Trophoblast cell (in vitro differentiated cells and primary cell): ENCODE measurements around the gene FHL2.
A peak's percentile ranks its signal among the peaks of the same experiment; 100 is the strongest.

Source experiments
- DNase-seq, 2 donors: peaks; one replicate each; pipeline ENCODE4 v3.0.0-alpha.2; 2016
- H2AFZ ChIP-seq: 2 replicates; pipeline ENCODE4 v1.6.1; 2013; ENCODE audit warnings: low read length, moderate library complexity, mild to moderate bottlenecking; ENCODE audit not compliant: insufficient read depth, poor library complexity
- H2AK5ac ChIP-seq: 2 replicates; pipeline ENCODE4 v1.6.1; 2013; ENCODE audit warnings: mild to moderate bottlenecking, low read length
- H2BK120ac ChIP-seq: 2 replicates; pipeline ENCODE4 v1.6.1; 2013; ENCODE audit warnings: low read length, mild to moderate bottlenecking, moderate library complexity; ENCODE audit not compliant: insufficient read depth, poor library complexity
- H2BK12ac ChIP-seq: 2 replicates; pipeline ENCODE4 v1.6.1; 2013; ENCODE audit warnings: mild to moderate bottlenecking, low read length, moderate library complexity
- H2BK5ac ChIP-seq: 2 replicates; pipeline ENCODE4 v1.6.1; 2013; ENCODE audit warnings: low read length, low read depth, moderate library complexity, mild to moderate bottlenecking; ENCODE audit not compliant: poor library complexity
- H3K14ac ChIP-seq: 2 replicates; pipeline ENCODE4 v1.6.1; 2013; ENCODE audit warnings: mild to moderate bottlenecking, low read length
- H3K18ac ChIP-seq: 2 replicates; pipeline ENCODE4 v1.6.1; 2013; ENCODE audit warnings: mild to moderate bottlenecking, low read length
- H3K23ac ChIP-seq: 2 replicates; pipeline ENCODE4 v1.6.1; 2013; ENCODE audit warnings: low read length
- H3K27ac ChIP-seq: 2 replicates; pipeline ENCODE4 v1.5.1; 2013; ENCODE audit warnings: low read depth, mild to moderate bottlenecking, inconsistent platforms, low read length, moderate library complexity
- H3K27me3 ChIP-seq: 2 replicates; pipeline ENCODE4 v1.6.1; 2013; ENCODE audit warnings: inconsistent platforms, mild to moderate bottlenecking, low read length, moderate library complexity; ENCODE audit not compliant: insufficient read depth
- H3K36me3 ChIP-seq, 2 experiments: 1 replicate in 1 of 2; 2 replicates in 1 of 2; pipeline ENCODE4 v1.6.1; 2013; ENCODE audit warnings: low read length in 2 of 2, mild to moderate bottlenecking in 2 of 2, moderate library complexity in 1 of 2; ENCODE audit not compliant: insufficient read depth in 2 of 2, control insufficient read depth in 1 of 2
- H3K4ac ChIP-seq: 2 replicates; pipeline ENCODE4 v1.6.1; 2013; ENCODE audit warnings: low read depth, mild to moderate bottlenecking, low read length, moderate library complexity
- H3K4me1 ChIP-seq, 2 experiments: 1 replicate in 1 of 2; 2 replicates in 1 of 2; pipeline ENCODE4 v1.6.1; 2013; ENCODE audit warnings: low read length in 2 of 2, mild to moderate bottlenecking in 2 of 2, moderate library complexity in 1 of 2; ENCODE audit not compliant: insufficient read depth in 2 of 2, control insufficient read depth in 1 of 2
- H3K4me2 ChIP-seq: 2 replicates; pipeline ENCODE4 v1.6.1; 2013; ENCODE audit warnings: inconsistent platforms, mild to moderate bottlenecking, low read length, moderate library complexity
- H3K4me3 ChIP-seq: 2 replicates; pipeline ENCODE4 v1.5.1; 2013; ENCODE audit warnings: mild to moderate bottlenecking, low read depth, low read length, inconsistent platforms
- H3K79me1 ChIP-seq: one replicate; pipeline ENCODE4 v1.6.1; 2013; ENCODE audit warnings: low read length
- H3K79me2 ChIP-seq: 2 replicates; pipeline ENCODE4 v1.6.1; 2013; ENCODE audit warnings: low read length, mild to moderate bottlenecking; ENCODE audit not compliant: control insufficient read depth, insufficient read depth, poor library complexity
- H3K9ac ChIP-seq: 2 replicates; pipeline ENCODE4 v1.6.1; 2013; ENCODE audit warnings: mild to moderate bottlenecking, low read length
- H3K9me3 ChIP-seq: 2 replicates; pipeline ENCODE4 v1.6.1; 2013; ENCODE audit warnings: low read depth, mild to moderate bottlenecking, control low read depth, inconsistent platforms, low read length; ENCODE audit not compliant: insufficient read depth
- H4K12ac ChIP-seq: 2 replicates; pipeline ENCODE4 v1.6.1; 2013; ENCODE audit warnings: low read depth, mild to moderate bottlenecking, low read length, moderate library complexity
- H4K8ac ChIP-seq: 2 replicates; pipeline ENCODE4 v1.6.1; 2013; ENCODE audit warnings: low read depth, mild to moderate bottlenecking, low read length, moderate library complexity
- H4K91ac ChIP-seq: one replicate; pipeline ENCODE4 v1.6.1; 2013; ENCODE audit warnings: low read depth, mild to moderate bottlenecking, low read length, moderate library complexity
- WGBS: extraction: QIAGEN DNeasy Blood & Tissue Kit; methylation state at CpG from one replicate; pipeline ENCODE4 v1.1.7; 2013; ENCODE audit warnings: missing lambda C conversion rate; ENCODE audit not compliant: insufficient read length, insufficient coverage; ENCODE audit errors: extremely low coverage; 5-methylcytosine and 5-hydroxymethylcytosine counted together

FHL2 gene

DNA sequence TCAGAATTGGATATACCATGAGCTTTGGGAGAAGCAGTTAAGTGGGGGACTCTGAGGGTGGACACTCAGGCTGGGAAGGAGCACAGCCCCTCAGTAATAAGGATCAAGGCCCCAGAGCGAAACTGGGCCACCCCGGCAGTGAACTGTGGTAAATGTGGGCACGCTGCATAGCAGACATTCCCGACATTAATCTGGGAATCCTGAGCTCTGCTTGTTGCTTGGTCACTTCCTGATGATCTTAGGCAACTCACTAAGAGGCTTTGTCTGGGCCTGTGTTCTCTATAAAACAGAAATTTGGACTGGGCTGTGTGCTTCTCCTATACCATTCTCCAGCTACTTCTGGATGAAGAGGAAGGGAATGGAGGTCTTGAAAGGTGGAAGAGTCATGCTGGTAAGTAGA, 74.1 kb downstream of the FHL2 start:
- Histone ChIP-seq H3K79me2 (peaks cover 21% of the 10 kb centered on the region), H3K4ac (peak overlapping the region; percentile 81), H4K91ac (peak overlapping the region; percentile 95), H2AK5ac (peak overlapping the region; percentile 98), H2BK12ac (peak overlapping the region; percentile 99), H3K4me1 (peaks cover 25 to 27% of the 10 kb centered on the region in 2 experiments), H3K18ac (peak overlapping the region; percentile 99), H3K4me2 (peak overlapping the region; percentile 52), H3K79me1 (peaks cover 17% of the 10 kb centered on the region), H2BK5ac (peak overlapping the region; percentile 89), H2BK120ac (peak overlapping the region; percentile 99), H3K9me3 (no peaks in the 10 kb centered on the region), H3K4me3 (no peak overlapping the region), H3K14ac (peak overlapping the region; percentile 85), H3K9ac (no peak overlapping the region), H3K23ac (no peak overlapping the region), H4K12ac (peak overlapping the region; percentile 78), H3K27ac (peak overlapping the region; percentile 88), H3K36me3 (peaks cover 0 to 4% of the 10 kb centered on the region in 2 experiments), H2AFZ (no peak overlapping the region), H4K8ac (peak overlapping the region; percentile 87), H3K27me3 (no peaks in the 10 kb centered on the region)
- WGBS: no CpG with 5 or more reads among the region's 4 CpGs
- DNase-seq: peak; percentile 27 to 79

GRCh38 chr2:105324101-105324500, 74.8 kb downstream of the FHL2 start:
- H3K4ac ChIP-seq: no peak overlapping the region
- no peak overlapping the region for H3K4me3 ChIP-seq
- no peak overlapping the region for H4K8ac ChIP-seq
- peaks cover 0 to 4% of the 10 kb centered on the region in 2 experiments for H3K36me3 ChIP-seq
- no peak overlapping the region for H2BK12ac ChIP-seq
- no peak overlapping the region for H4K12ac ChIP-seq
- H4K91ac ChIP-seq: no peak overlapping the region
- no peak overlapping the region for H3K27ac ChIP-seq
- no peak overlapping the region for H3K9ac ChIP-seq
- no peak overlapping the region for H2AK5ac ChIP-seq
- WGBS: no CpG with 5 or more reads among the region's 4 CpGs
- no peak overlapping the region for H2AFZ ChIP-seq
- peaks cover 19% of the 10 kb centered on the region for H3K79me2 ChIP-seq
- no peaks in the 10 kb centered on the region for H3K27me3 ChIP-seq
- H2BK120ac ChIP-seq: no peak overlapping the region
- no peak overlapping the region for H3K4me2 ChIP-seq
- no peak overlapping the region for H3K23ac ChIP-seq
- H3K79me1 ChIP-seq: peaks cover 14% of the 10 kb centered on the region
- H3K4me1 ChIP-seq: peaks cover 25 to 26% of the 10 kb centered on the region in 2 experiments
- no peak overlapping the region for H2BK5ac ChIP-seq
- no peaks in the 10 kb centered on the region for H3K9me3 ChIP-seq
- no peak overlapping the region for H3K18ac ChIP-seq
- H3K14ac ChIP-seq: no peak overlapping the region
- peak in 1 of 2 donors; percentile 13 for DNase-seq

DNA sequence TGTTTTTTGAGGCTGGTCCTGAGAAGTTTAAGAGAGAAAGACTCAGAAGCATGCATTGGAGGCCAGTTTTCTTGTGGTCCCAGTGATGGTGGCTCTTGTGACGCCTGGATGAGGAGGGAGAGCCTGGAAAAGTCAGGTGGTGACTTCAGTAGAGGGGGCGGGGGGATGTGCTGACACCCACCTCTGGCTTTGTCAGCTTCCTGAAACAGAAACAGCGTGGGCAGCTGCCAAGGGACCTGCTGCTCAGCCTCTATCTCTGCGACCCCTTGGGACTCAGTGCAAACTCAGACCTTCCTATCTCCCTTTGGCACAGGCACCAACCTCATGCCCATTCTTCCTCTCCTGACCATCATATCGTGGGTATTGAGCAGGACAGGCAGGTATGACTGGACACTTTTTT, 75.7 kb downstream of the FHL2 start:
- no peak overlapping the region for H3K9ac ChIP-seq
- no peak overlapping the region for H2AFZ ChIP-seq
- no peaks in the 10 kb centered on the region for H3K27me3 ChIP-seq
- no peak overlapping the region for H2BK5ac ChIP-seq
- peak overlapping the region; percentile 26 for H3K4ac ChIP-seq
- H2AK5ac ChIP-seq: peak overlapping the region; percentile 31
- WGBS: no CpG with 5 or more reads among the region's 5 CpGs
- H2BK120ac ChIP-seq: no peak overlapping the region
- peaks cover 13% of the 10 kb centered on the region for H3K79me2 ChIP-seq
- no peak overlapping the region for H3K27ac ChIP-seq
- peaks cover 0 to 4% of the 10 kb centered on the region in 2 experiments for H3K36me3 ChIP-seq
- no peak overlapping the region for H3K14ac ChIP-seq
- DNase-seq: no peak
- no peak overlapping the region for H4K12ac ChIP-seq
- no peak overlapping the region for H3K4me3 ChIP-seq
- H3K79me1 ChIP-seq: peaks cover 10% of the 10 kb centered on the region
- H3K23ac ChIP-seq: no peak overlapping the region
- H4K8ac ChIP-seq: no peak overlapping the region
- H4K91ac ChIP-seq: no peak overlapping the region
- H2BK12ac ChIP-seq: peak overlapping the region; percentile 5
- H3K4me2 ChIP-seq: no peak overlapping the region
- H3K4me1 ChIP-seq: peaks cover 17 to 18% of the 10 kb centered on the region in 2 experiments
- H3K9me3 ChIP-seq: no peaks in the 10 kb centered on the region
- H3K18ac ChIP-seq: peak overlapping the region; percentile 10

DNA sequence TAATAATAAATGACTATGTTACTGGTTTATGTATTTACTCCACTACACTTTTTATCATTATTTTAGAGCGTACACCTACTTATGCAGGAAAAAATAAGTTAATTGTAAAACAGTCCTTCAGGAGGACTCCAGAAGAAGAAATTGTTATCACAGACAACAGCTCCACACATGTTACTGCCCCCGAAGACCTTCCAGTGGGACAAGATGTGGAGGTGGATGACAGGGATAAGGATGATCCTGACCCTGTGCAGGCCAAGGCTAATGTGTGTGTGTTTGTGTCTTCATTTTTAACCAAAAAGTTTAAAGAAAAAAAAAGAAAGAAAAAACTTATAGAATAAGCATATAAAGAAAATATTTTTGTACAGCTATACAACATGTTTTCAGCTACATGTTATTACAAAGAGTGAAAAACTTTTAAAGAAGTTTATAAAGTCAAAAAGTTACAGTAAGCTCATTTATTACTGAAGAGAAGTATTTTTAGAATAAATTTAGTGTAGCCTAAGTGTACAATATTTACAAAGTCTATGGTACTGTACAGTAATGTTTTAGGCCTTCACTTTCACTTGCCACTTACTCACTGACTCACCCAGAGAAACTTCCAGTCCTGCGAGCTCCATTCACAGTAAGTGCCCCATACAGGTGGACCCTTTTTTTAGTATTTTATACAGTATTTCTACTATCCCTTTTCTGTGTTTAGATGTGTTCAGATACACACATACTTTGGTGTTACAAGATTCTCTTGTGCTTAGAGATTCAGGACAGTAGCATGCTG, 76.8 kb downstream of the FHL2 start:
- no CpG with 5 or more reads among the region's 3 CpGs for WGBS
- Histone ChIP-seq H3K23ac (no peak overlapping the region), H2BK5ac (no peak overlapping the region), H4K8ac (no peak overlapping the region), H4K12ac (no peak overlapping the region), H2BK120ac (no peak overlapping the region), H3K4me1 (peaks cover 15 to 17% of the 10 kb centered on the region in 2 experiments), H3K4ac (no peak overlapping the region), H3K14ac (no peak overlapping the region), H2AK5ac (no peak overlapping the region), H3K27ac (no peak overlapping the region), H3K4me2 (no peak overlapping the region), H4K91ac (no peak overlapping the region), H3K9ac (no peak overlapping the region), H3K9me3 (no peaks in the 10 kb centered on the region), H2BK12ac (no peak overlapping the region), H2AFZ (no peak overlapping the region), H3K36me3 (peaks cover 0 to 2% of the 10 kb centered on the region in 2 experiments), H3K18ac (no peak overlapping the region), H3K79me1 (peaks cover 10% of the 10 kb centered on the region), H3K4me3 (no peak overlapping the region), H3K27me3 (no peaks in the 10 kb centered on the region), H3K79me2 (peaks cover 12% of the 10 kb centered on the region)
- DNase-seq: peak in 1 of 2 donors; percentile 30
